Bone marrow (tissue), 2 donors: ENCODE data around the gene PTPRN2.

Experiments used
- DNase-seq, 2 donors: peaks; one replicate each; lab custom pipeline; 2025; lab: John Stamatoyannopoulos, UW

The PTPRN2 gene

GRCh38 chr7:158067931-158068482 is 519.6 kb downstream of the PTPRN2 start:
- no peak for DNase-seq

GRCh38 chr7:158067219-158067930 is 520.2 kb downstream of the PTPRN2 start:
- DNase-seq = no peak

GRCh38 chr7:158066085-158066484 is 521.5 kb downstream of the PTPRN2 start:
- no peak for DNase-seq

- no peak for DNase-seq
Measured at GRCh38 chr7:158065340-158065739, 522.3 kb downstream of the PTPRN2 start.

- DNase-seq = no peak
Measured at GRCh38 chr7:158064631-158065030, 523.0 kb downstream of the PTPRN2 start.

- DNase-seq = no peak
Measured at GRCh38 chr7:158063850-158064610, 523.6 kb downstream of the PTPRN2 start.

GRCh38 chr7:158062661-158063060 is 525.0 kb downstream of the PTPRN2 start:
- DNase-seq = no peak

GRCh38 chr7:158061884-158062656 is 525.6 kb downstream of the PTPRN2 start:
- DNase-seq = no peak

GRCh38 chr7:158061026-158061630 is 526.5 kb downstream of the PTPRN2 start:
- no peak for DNase-seq

GRCh38 chr7:158060216-158060615 is 527.4 kb downstream of the PTPRN2 start:
- no peak for DNase-seq

GRCh38 chr7:158057446-158057845 is 530.2 kb downstream of the PTPRN2 start:
- no peak for DNase-seq

- no peak for DNase-seq
Measured at GRCh38 chr7:158056761-158057160, 530.9 kb downstream of the PTPRN2 start.

GRCh38 chr7:158055726-158056510 is 531.7 kb downstream of the PTPRN2 start:
- DNase-seq = no peak

- no peak for DNase-seq
Measured at GRCh38 chr7:158054611-158055010, 533.0 kb downstream of the PTPRN2 start.

GRCh38 chr7:158054081-158054480 is 533.5 kb downstream of the PTPRN2 start:
- DNase-seq = no peak

- DNase-seq = no peak
Measured at GRCh38 chr7:158053183-158053915, 534.3 kb downstream of the PTPRN2 start.

GRCh38 chr7:158052381-158053060 is 535.1 kb downstream of the PTPRN2 start:
- DNase-seq = no peak

GRCh38 chr7:158051776-158052175 is 535.8 kb downstream of the PTPRN2 start:
- DNase-seq = no peak

GRCh38 chr7:158050978-158051651 is 536.5 kb downstream of the PTPRN2 start:
- DNase-seq = no peak
